ENCODE results near the gene ALDH5A1. TPM values are rescaled to one million over a fixed set of nuclear protein-coding genes. Genes with fewer than 3 reads are reported as not detected.

The ALDH5A1 gene
- total RNA-seq, 1 experiment from 2014 or later, result 2.1 TPM

GRCh38 chr6:24524805-24525204 is 30.0 kb downstream of the ALDH5A1 start:
- peak; percentile 51 for DNase-seq (ENCODE audit: low read depth)

DNA sequence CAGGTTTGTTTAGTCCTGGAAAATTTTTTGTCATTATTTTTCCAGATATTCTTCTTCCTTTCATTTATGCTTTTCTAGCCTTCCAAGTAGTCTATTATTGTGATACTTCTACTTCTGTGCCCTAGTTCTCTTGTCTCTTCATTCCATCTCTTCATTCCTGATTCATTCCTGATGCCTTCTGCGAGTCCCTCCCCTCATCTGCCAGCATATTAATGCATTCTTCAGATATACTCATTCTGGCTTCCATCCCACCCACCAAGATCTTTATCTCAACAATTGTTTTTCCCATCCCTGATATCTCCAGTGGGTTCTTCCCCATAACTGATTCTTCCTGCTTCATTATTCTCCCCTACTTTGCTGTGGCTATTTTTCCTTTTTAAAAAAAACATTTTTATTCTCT is 35.2 kb downstream of the ALDH5A1 start:
- no peak for DNase-seq (ENCODE audit: low read depth)

GRCh38 chr6:24534329-24534728 is 39.6 kb downstream of the ALDH5A1 start:
- no peak for DNase-seq (ENCODE audit: low read depth)

DNA sequence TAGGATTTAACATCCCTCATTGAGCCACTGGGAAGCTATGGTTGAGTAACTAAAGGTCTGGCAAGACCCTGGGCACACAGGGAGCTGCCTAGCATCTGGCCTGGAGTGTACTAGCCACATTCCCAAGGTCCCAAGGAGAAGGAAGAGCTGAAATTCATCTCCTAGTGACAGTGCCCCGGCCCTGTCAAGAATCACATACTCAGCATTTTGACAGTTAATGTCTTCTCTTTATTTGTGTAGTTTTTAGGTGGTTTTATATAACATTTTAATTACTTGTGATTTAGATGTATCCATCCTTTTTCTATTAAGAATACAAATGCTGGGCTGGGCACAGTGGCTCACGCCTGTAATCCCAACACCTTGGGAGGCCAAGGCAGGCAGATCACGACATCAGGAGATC is 40.4 kb downstream of the ALDH5A1 start:
- DNase-seq (ENCODE audit: low read depth), result no peak

- DNase-seq (ENCODE audit: low read depth), result no peak
Measured at GRCh38 chr6:24536466-24536865, 41.7 kb downstream of the ALDH5A1 start.

DNA sequence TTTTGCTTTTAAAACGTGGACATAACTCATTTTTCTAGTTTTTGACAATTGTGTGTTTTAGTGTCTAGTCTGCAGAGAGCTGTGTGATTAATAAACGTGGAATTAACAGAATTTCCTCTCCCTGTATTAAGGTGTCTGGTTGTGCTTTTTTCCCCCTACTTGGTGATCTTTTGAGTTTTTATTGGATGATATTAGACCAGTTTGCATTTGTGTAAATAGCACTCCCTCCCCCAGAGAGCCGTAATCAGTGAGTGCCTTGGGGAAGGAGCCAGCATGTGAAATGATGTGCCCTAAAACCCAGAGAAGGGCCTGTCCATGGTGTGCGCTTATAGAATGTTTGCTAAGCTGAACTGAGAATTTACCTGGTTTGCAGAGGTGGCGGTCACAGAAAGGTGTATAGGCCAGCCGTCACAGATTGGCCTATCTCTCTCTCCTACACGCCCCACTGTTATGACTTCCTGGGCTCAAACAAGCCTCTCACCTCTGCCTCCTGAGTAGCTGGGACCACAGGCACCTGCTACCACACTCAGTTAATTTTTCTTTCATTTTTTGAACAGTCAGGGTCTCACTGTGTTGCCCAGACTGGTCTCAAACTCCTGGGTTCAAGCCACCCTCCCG is 42.4 kb downstream of the ALDH5A1 start:
- no peak for DNase-seq (ENCODE audit: low read depth)

DNA sequence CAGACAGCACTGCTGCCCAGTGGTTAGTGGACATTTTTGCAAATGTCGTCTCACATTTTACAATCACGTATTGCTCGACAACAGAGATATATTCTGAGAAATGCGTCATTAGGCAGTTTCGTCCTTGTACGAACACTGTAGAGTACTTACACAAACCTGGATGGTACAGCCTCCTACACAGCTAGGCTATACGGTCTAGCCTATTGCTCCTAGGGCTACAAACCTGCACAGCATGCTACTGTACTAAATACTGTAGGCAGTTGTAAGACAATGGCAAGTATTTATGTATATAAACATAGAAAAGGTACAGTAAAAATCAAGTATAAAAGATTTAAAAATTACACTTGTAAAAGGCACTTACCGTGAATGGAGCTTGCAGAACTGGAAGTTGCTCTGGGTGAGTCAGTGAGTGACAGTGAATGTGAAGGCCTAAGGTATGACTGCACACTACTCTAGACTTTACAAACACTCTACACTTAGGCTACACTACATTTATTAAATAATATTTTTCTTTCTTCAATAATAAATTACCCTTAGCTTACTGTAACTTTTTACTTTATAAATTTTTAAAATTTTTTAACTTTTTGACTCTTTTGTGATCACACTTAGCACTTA is 43.1 kb downstream of the ALDH5A1 start:
- no peak for DNase-seq (ENCODE audit: low read depth)

DNA sequence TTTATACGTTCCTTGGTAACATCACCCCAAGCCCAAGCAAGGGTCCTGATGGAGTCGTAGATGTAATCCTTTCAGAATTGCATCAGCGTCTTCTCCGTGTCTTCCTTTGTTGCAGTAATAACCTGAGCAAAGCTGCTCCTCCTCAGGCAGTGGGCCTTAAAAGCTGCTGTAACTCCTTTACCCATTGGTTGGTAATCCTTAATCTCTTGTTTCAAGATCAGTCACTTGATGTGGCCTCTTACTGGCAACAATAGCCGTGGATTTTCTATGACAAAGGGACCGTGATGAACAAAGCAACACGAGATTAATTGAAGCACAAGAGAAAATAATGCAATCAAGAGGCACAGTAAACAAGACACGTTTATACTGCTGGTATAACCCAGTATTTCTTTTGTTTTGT is 44.6 kb downstream of the ALDH5A1 start:
- DNase-seq (ENCODE audit: low read depth), result no peak

DNA sequence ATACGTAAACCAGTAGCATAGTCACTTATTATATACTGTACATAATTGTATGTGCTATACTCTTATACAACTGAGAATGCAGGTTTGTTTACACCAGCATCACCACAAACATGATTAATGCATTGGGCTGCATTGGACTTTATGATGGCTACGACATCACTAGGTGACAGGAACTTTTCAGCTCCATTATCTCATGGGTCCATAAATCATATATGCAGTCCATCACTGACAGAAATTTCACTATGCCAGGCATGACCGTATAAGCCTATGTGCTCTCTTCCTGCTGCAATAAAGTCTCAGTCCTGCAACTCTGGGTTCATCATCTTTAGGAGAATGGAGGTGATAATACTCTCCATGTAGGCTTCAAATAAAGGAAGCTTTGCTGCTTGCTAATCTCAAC is 45.4 kb downstream of the ALDH5A1 start:
- DNase-seq (ENCODE audit: low read depth), result no peak

GRCh38 chr6:24543683-24544082 is 48.9 kb downstream of the ALDH5A1 start:
- DNase-seq (ENCODE audit: low read depth), result no peak

GRCh38 chr6:24545183-24545582 is 50.4 kb downstream of the ALDH5A1 start:
- DNase-seq (ENCODE audit: low read depth), result no peak

DNA sequence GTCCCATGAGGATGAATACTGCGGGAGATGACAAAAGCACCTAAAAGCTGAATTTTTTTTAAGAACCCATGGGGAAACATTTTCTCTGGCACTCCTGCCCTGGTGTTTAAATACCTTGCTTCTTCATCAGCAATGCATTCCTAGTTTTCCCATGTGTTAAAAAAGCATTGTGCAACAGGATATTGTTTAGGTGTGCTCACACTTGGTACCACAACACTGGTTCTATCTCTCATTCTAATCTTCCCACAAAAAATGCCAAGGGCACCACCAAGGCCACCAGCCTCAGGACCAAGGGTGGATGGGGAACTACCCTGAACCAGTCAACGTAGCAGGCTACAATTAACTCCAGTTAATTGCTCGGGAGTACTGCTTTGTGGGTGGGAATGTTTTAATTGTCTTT is 50.9 kb downstream of the ALDH5A1 start:
- no peak for DNase-seq (ENCODE audit: low read depth)

GRCh38 chr6:24546439-24546838 is 51.7 kb downstream of the ALDH5A1 start:
- DNase-seq (ENCODE audit: low read depth), result no peak

DNA sequence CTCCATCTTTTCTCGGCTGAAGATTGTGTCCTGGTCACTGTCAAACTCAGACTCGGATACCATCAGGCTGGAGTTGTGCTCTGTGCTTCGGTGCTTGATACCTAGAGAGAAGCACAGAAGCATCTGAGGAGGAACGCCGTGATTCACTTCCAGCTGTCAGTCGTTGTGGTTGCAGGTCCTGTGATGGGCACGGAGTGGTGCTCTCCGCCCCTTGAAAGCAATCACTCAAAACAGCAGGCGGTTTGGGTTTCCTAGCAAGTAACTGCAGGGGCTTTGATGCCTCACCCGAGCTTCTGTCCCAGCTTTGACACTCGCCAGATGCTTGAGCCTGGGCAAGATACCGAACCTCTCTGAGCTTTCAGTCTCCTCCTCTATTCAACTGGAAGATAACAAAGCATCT is 52.5 kb downstream of the ALDH5A1 start:
- peak; percentile 35 for DNase-seq (ENCODE audit: low read depth)

GRCh38 chr6:24549158-24549557 is 54.4 kb downstream of the ALDH5A1 start:
- no peak for DNase-seq (ENCODE audit: low read depth)

- no peak for DNase-seq (ENCODE audit: low read depth)
Measured at GRCh38 chr6:24549674-24550353, 55.0 kb downstream of the ALDH5A1 start.

DNA sequence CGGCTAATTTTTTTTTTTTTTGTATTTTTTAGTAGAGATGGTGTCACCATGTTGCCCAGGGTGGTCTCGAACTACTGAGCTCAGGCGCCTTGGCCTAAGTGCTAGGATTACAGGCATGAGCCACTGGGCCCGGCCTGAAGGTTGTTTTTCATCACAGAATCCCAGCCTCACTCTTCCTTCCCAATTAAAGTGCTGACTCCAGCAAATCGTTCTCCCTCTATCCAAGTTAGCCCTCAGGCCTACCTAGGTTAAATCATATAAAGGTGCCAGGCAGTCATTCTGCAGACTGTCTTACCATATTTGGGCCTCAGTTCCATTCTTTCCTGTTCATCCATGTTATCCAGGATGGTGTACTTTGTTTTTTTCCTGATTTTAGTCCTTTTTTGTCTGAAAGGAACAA is 56.4 kb downstream of the ALDH5A1 start:
- no peak for DNase-seq (ENCODE audit: low read depth)

DNA sequence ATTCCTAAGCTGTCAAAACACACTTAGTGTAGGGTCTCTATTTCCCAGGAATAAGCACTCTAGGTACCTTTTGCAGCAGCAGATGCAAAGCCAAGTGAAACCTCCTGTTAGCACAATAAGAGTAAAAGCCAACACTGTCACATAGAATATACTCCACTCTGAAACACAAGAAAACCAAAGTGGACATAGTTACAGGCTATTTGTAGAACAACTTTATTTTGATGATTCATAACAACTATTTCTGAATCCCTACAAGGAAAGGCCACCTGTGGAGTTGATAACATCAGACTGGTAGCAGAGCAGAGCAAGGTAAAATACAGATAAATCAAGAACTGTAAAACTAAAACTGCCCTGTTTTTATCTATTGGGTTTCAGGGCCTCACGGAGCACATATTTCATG is 59.7 kb downstream of the ALDH5A1 start:
- no peak for DNase-seq (ENCODE audit: low read depth)

GRCh38 chr6:24558516-24558915 is 63.7 kb downstream of the ALDH5A1 start:
- no peak for DNase-seq (ENCODE audit: low read depth)

GRCh38 chr6:24564081-24564480 is 69.3 kb downstream of the ALDH5A1 start:
- no peak for DNase-seq (ENCODE audit: low read depth)

DNA sequence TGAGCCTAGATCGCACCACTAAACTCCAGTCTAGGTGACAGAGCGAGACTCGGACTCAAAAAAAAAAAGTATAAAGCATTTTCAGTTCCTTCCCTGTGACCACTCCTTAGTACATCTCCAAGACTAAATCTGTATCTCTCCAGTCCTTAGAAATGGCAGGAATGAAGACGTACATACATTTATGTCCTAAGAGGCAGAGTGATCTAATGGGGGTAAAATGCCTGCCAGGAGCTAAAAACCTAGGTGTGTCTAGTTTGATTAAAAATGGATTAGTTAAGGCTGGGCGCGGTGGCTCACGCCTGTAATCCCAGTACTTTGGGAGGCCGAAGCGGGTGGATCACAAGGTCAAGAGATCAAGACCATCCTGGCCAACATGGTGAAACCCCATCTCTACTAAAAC is 70.4 kb downstream of the ALDH5A1 start:
- no peak for DNase-seq (ENCODE audit: low read depth)

- peak; percentile 46 for DNase-seq (ENCODE audit: low read depth)
Measured at GRCh38 chr6:24566020-24566767, 71.4 kb downstream of the ALDH5A1 start.

DNA sequence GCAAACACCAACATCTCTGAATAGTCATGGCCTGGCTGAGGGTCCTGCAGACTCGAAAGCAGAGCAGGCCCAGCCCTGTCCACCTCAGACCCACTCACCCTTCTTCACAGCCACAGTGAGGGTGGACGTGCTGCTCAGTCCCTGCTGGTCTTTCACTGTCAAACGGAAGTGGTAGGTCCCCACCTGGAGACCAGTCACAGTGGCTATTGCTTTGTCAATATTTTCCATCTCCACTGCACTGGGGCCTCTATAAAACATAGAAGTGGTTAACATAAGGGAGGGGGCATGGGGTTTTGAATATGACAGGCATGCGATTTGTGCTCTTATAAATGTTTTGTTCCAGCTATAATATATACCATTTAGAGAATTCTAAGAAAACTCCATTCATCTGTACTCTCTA is 73.9 kb downstream of the ALDH5A1 start:
- DNase-seq (ENCODE audit: low read depth), result no peak
